ENCODE results near the gene OR8A1. TPM values are rescaled to one million over a fixed set of nuclear protein-coding genes. Genes with fewer than 3 reads are reported as not detected.

The OR8A1 gene
- total RNA-seq, 1 experiment from 2014 or later: not detected

DNA sequence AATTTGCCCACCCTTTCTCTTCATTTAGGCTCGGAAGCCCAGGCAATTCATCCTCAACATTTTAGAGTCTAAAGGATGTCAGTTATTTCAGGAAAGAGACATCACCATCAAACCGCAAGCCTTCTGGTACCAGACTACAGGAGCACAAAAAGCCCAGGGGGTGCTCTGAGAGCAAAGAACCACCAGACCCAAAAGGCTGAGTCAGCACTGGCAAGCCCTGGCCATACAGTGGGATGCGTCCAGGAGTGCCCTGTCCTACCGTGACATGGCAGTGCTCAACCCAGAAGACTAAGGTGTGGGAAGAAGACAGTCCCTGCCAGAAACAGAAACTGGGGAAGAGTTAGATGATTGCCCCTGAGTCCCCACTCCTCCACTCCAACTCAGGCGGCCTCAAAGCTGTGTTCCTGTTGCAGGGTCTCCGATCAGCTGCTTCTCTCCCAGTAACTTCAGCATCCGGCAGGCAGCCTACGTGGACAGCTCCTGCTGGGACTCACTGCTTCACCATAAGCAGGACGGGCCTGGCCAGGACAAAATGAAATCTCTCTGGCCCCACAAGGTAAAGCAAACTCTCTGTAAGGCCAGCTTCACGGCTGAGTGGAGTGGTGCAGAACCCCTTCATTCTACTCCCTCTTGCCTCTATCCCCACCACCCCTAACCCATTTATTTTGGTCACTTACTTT is 42.9 kb downstream of the OR8A1 start:
- no peaks in the 10 kb centered on the region for H3K27me3 ChIP-seq (ENCODE audit: insufficient read depth, low read length)
- H2BK20ac ChIP-seq (ENCODE audit: low read depth, low read length, poor library complexity, severe bottlenecking): no peak overlapping the region
- Mint-ChIP-seq H3K27ac (peak overlapping the region in 1 of 3 experiments; percentile 44; a peak in 1 of 7 replicates), H3K9me3 (no peaks in the 10 kb centered on the region), H3K27me3 (ENCODE audit: low read depth) (no peaks in the 10 kb centered on the region; the same call in 1 of the 2 replicates), H3K4me3 (no peak overlapping the region), H3K36me3 (ENCODE audit: insufficient read depth in 1 of 3, low read depth in 3 of 3) (no peaks in the 10 kb centered on the region), H3K4me1 (no peaks in the 10 kb centered on the region)
- H3K23ac ChIP-seq (ENCODE audit: insufficient read length, low read depth, low read length): no peak overlapping the region
- peak; percentile 46 for DNase-seq
- H2BK5ac ChIP-seq (ENCODE audit: insufficient read length, low read length): no peak overlapping the region
- no peak for TF ChIP-seq CTCF (conservative IDR thresholded peaks at IDR 0.05)
- no CpG with 5 or more reads among the region's 10 CpGs for WGBS (ENCODE audit: extremely low coverage, insufficient read length, low lambda C conversion rate)
- H4K8ac ChIP-seq (replicated peaks; ENCODE audit: insufficient read length, low read depth, low read length): no peak overlapping the region
- H3K9me3 ChIP-seq (ENCODE audit: control insufficient read depth, low read depth, low read length): no peaks in the 10 kb centered on the region
- H4K5ac ChIP-seq (ENCODE audit: insufficient read length, low read depth, low read length): no peak overlapping the region
- H3K14ac ChIP-seq (ENCODE audit: insufficient read depth, low read length): no peak overlapping the region
- no peak overlapping the region for H2BK12ac ChIP-seq (ENCODE audit: insufficient read length, low read depth, low read length)
- H3K4me1 ChIP-seq (ENCODE audit: insufficient read depth, low read length): no peaks in the 10 kb centered on the region
- H3K79me2 ChIP-seq (ENCODE audit: insufficient read depth, low read length): no peaks in the 10 kb centered on the region
- H3K18ac ChIP-seq (ENCODE audit: insufficient read length, low read depth, low read length): no peak overlapping the region
- no peak overlapping the region for H3K9ac ChIP-seq (ENCODE audit: extremely low read depth, insufficient read length, low read length)
- H4K20me1 ChIP-seq (ENCODE audit: control insufficient read depth, insufficient read depth, insufficient read length): no peaks in the 10 kb centered on the region
- H4K91ac ChIP-seq (ENCODE audit: insufficient read length, low read depth, low read length): no peak overlapping the region
- H3K23me2 ChIP-seq (ENCODE audit: insufficient read length, low read depth, low read length, poor library complexity, severe bottlenecking): no peaks in the 10 kb centered on the region
- no peak overlapping the region for H2AFZ ChIP-seq (ENCODE audit: low read length)
- no peak overlapping the region for H2BK120ac ChIP-seq (ENCODE audit: low read depth, low read length, poor library complexity, severe bottlenecking)
- H3K56ac ChIP-seq (ENCODE audit: insufficient read length, low read depth, low read length): no peak overlapping the region
- H2BK15ac ChIP-seq (ENCODE audit: low read depth, low read length): no peak overlapping the region
- no peak overlapping the region for H3K4ac ChIP-seq (ENCODE audit: low read depth, low read length)
- H2AK5ac ChIP-seq (ENCODE audit: insufficient read length, low read length): no peak overlapping the region
- H3T11ph ChIP-seq (ENCODE audit: low read length): no peak overlapping the region
- no peak overlapping the region for H3K4me2 ChIP-seq (ENCODE audit: insufficient read depth, insufficient read length, low read length)
- H3K79me1 ChIP-seq (ENCODE audit: insufficient read depth, low read depth, low read length, poor library complexity, severe bottlenecking): no peaks in the 10 kb centered on the region
- no peak overlapping the region for H3K27ac ChIP-seq (ENCODE audit: insufficient read length, low read depth, low read length)

Data from H9 (cell line).